ENCODE data around the gene PCA3. TPM values are rescaled to one million over a fixed set of nuclear protein-coding genes. Genes with fewer than 3 reads are reported as not detected.
A peak's percentile ranks its signal among the peaks of the same experiment; 100 is the strongest.

PCA3 gene
- total RNA-seq, 1 experiment from 2014 or later = not detected

- no peak for TF ChIP-seq ATF2 (CRISPR knock-in tag; IDR thresholded peaks at IDR 0.05; ENCODE audit: borderline replicate concordance, low read depth)
Measured at GRCh38 chr9:76812591-76812990, 48.4 kb downstream of the PCA3 start (continued).

- DNase-seq (ENCODE audit: low spot score) (no peak), ATAC-seq (no peak)
- ChIA-PET POLR2A (no interaction called here), CTCF (no interaction called here)
- TF ChIP-seq ZNF232 (CRISPR knock-in tag; IDR thresholded peaks at IDR 0.05) (no peak), IRF1 (CRISPR knock-in tag; IDR thresholded peaks at IDR 0.05) (no peak), SMAD4 (CRISPR knock-in tag; IDR thresholded peaks at IDR 0.05) (no peak), ZNF512 (CRISPR knock-in tag; IDR thresholded peaks at IDR 0.05; ENCODE audit: borderline replicate concordance) (no peak), AR (CRISPR knock-in tag; IDR thresholded peaks at IDR 0.05) (no peak), RELA (CRISPR knock-in tag; IDR thresholded peaks at IDR 0.05; ENCODE audit: borderline replicate concordance) (no peak), IRF2 (CRISPR knock-in tag; IDR thresholded peaks at IDR 0.05; ENCODE audit: borderline replicate concordance, low read depth) (no peak), STAT6 (CRISPR knock-in tag; conservative IDR thresholded peaks at IDR 0.05; ENCODE audit: low read depth) (no peak)
- H3K4me3 Mint-ChIP-seq = no peak overlapping the region
- no peaks in the 10 kb centered on the region for H3K27me3 Mint-ChIP-seq (ENCODE audit: low read depth)
- H3K4me1 Mint-ChIP-seq = peaks cover 12% of the 10 kb centered on the region
- no peaks in the 10 kb centered on the region for H3K36me3 Mint-ChIP-seq
- no peak overlapping the region for H3K27ac Mint-ChIP-seq
- no peaks in the 10 kb centered on the region for H3K9me3 Mint-ChIP-seq
Measured at GRCh38 chr9:76817489-76817888, 53.3 kb downstream of the PCA3 start.

- peak; percentile 88 for ATAC-seq
- Mint-ChIP-seq H3K4me3 (no peak overlapping the region), H3K36me3 (no peaks in the 10 kb centered on the region), H3K27ac (no peak overlapping the region; the same call in 1 of the 2 replicates), H3K27me3 (ENCODE audit: low read depth) (no peaks in the 10 kb centered on the region), H3K4me1 (peaks cover 12% of the 10 kb centered on the region), H3K9me3 (no peaks in the 10 kb centered on the region)
- no peak for DNase-seq (ENCODE audit: low spot score)
- POLR2A ChIA-PET = no interaction called here
- CTCF ChIA-PET = no interaction called here
- TF ChIP-seq USF2 (CRISPR knock-in tag; IDR thresholded peaks at IDR 0.05) (no peak), FOXP1 (CRISPR knock-in tag; IDR thresholded peaks at IDR 0.05; ENCODE audit: borderline replicate concordance) (no peak), ZNF396 (CRISPR knock-in tag; IDR thresholded peaks at IDR 0.05; ENCODE audit: borderline replicate concordance) (no peak), SMAD3 (CRISPR knock-in tag; IDR thresholded peaks at IDR 0.05; ENCODE audit: borderline replicate concordance) (no peak), ZNF425 (CRISPR knock-in tag; conservative IDR thresholded peaks at IDR 0.05) (no peak), TEAD4 (CRISPR knock-in tag; IDR thresholded peaks at IDR 0.05) (no peak), CDX4 (CRISPR knock-in tag; IDR thresholded peaks at IDR 0.05; ENCODE audit: borderline replicate concordance) (no peak), JUN (CRISPR knock-in tag; IDR thresholded peaks at IDR 0.05) (no peak), CREB1 (CRISPR knock-in tag; IDR thresholded peaks at IDR 0.05) (no peak), ZMAT4 (CRISPR knock-in tag; IDR thresholded peaks at IDR 0.05) (no peak)
Measured at GRCh38 chr9:76818271-76818670, 54.0 kb downstream of the PCA3 start.

Data from WTC11 (cell line).